ENCODE measurements around the gene MAP3K13. TPM values are rescaled to one million over a fixed set of nuclear protein-coding genes. Genes with fewer than 3 reads are reported as not detected.
"Not testable (repeated sequence)": the region's sequence is repeated elsewhere in the genome, so short reads cannot be mapped to it uniquely, and the experiment has no call there.

MAP3K13 gene
- total and polyA plus RNA-seq, 9 donors = 14.5 to 40.5 (median 28.0) TPM

DNA sequence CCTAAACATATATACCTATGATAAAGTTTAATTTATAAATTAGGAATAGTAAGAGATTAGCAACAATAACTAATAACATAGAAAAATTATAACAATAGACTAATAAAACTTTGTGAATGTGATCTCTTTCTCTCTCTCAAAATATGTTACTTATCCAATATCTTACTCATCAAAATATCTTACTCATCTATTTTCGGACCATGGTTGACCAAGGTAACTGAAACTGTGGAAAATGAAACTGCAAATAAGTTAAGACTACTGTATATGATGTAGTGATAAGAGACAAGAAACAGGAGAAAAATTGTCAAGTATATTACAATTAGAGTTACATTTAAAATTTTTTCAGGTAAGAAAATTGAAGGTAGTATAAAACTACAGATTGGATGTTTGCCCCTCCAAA is 19.2 kb downstream of the MAP3K13 start:
- no peak for TF ChIP-seq EP300 (IDR thresholded peaks at IDR 0.05)
- TF ChIP-seq, protein P1, sequence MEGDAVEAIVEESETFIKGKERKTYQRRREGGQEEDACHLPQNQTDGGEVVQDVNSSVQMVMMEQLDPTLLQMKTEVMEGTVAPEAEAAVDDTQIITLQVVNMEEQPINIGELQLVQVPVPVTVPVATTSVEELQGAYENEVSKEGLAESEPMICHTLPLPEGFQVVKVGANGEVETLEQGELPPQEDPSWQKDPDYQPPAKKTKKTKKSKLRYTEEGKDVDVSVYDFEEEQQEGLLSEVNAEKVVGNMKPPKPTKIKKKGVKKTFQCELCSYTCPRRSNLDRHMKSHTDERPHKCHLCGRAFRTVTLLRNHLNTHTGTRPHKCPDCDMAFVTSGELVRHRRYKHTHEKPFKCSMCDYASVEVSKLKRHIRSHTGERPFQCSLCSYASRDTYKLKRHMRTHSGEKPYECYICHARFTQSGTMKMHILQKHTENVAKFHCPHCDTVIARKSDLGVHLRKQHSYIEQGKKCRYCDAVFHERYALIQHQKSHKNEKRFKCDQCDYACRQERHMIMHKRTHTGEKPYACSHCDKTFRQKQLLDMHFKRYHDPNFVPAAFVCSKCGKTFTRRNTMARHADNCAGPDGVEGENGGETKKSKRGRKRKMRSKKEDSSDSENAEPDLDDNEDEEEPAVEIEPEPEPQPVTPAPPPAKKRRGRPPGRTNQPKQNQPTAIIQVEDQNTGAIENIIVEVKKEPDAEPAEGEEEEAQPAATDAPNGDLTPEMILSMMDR (IDR thresholded peaks at IDR 0.05) = no peak
- TF ChIP-seq POLR2A (IDR thresholded peaks at IDR 0.05) = no peak
- WGBS, 3 donors = 91 to 98% (median 97%) methylated on average over 1 of the region's 1 CpG
- intact Hi-C loops (cut with DNase I) = no loop called here
- Histone ChIP-seq H3K27ac (no peak overlapping the region), H3K36me3 (no peaks in the 10 kb centered on the region), H3K27me3 (no peaks in the 10 kb centered on the region), H3K4me1 (ENCODE audit: insufficient read depth) (no peaks in the 10 kb centered on the region), H3K9me3 (no peaks in the 10 kb centered on the region), H3K4me3 (no peak overlapping the region)
- DNase-seq = no peak

DNA sequence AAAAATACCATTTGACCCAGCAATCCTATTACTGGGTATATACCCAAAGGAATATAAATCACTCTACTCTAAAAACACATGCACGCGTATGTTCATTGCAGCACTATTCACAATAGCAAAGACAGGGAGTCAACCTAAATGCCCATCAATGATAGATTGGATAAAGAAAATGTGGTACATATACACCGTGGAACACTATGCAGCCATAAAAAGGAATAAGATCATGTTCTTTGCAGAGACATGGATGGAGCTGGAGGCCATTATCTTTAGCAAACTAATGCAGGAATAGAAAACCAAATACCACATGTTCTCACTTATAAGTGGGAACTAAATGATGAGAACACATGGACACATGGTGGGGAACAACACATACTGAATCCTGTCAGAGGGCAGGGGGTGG is 23.6 kb downstream of the MAP3K13 start:
- intact Hi-C loops (cut with DNase I); DNase-seq; H3K36me3 ChIP-seq; H3K4me3 ChIP-seq; H3K9me3 ChIP-seq; H3K27ac ChIP-seq; H3K4me1 ChIP-seq (ENCODE audit: insufficient read depth); H3K27me3 ChIP-seq: not testable (repeated sequence)
- 96 to 97% (median 96%) methylated on average over 3 of the region's 3 CpGs for WGBS, 3 donors

DNA sequence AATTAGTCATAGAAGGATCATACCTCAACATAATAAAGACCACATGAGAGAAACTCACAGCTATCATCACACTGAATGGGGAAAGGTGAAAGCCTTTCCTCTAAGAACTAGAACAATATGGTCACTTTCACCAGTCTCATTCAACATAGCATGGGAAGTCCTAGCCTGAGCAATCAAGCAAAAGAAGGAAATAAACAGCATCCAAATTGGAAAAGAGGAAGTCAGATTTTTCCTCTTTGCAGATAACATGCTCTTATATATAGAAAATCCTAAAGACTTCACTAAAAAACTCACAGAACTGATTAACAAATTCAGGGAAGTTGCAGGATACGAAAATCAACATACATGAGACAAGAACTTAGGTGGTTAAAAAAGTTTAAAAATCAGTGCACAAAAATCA is 24.7 kb downstream of the MAP3K13 start:
- no peaks in the 10 kb centered on the region for H3K27me3 ChIP-seq
- 87 to 97% (median 91%) methylated on average over 1 of the region's 1 CpG for WGBS, 3 donors
- intact Hi-C loops (cut with DNase I) = no loop called here

DNA sequence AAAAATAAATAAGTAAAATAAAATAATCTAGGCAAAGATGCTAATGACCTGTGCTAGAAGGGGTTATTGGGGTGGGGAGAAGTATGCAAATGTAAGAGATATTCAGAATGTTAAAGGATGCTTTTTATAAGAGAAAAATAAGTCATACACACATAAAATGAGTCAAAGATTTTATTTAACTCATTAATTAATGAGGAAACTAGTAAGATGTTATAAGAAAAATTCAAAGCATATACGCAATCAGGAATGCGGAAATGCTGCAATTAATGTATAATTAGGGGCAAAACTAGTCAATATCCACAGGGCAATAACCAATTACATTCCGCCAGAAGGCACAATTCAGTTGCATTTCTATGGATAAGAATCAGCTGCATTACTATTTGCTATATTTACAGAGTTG is 30.1 kb downstream of the MAP3K13 start:
- 97 to 98% (median 98%) methylated on average over 3 of the region's 3 CpGs for WGBS, 3 donors
- no peak for DNase-seq
- no peaks in the 10 kb centered on the region for H3K27me3 ChIP-seq
- H3K4me1 ChIP-seq (ENCODE audit: insufficient read depth) = no peaks in the 10 kb centered on the region
- no peaks in the 10 kb centered on the region for H3K9me3 ChIP-seq
- H3K36me3 ChIP-seq = no peaks in the 10 kb centered on the region
- TF ChIP-seq POLR2A (IDR thresholded peaks at IDR 0.05) = no peak
- TF ChIP-seq EP300 (IDR thresholded peaks at IDR 0.05) = no peak
- TF ChIP-seq, protein P1 (IDR thresholded peaks at IDR 0.05) = no peak
- intact Hi-C loops (cut with DNase I) = no loop called here
- no peak overlapping the region for H3K4me3 ChIP-seq
- no peak overlapping the region for H3K27ac ChIP-seq

More for the DNA sequence above, 24.7 kb downstream of the MAP3K13 start:
- Histone ChIP-seq H3K4me3 (no peak overlapping the region), H3K36me3 (no peaks in the 10 kb centered on the region), H3K9me3 (no peaks in the 10 kb centered on the region), H3K4me1 (ENCODE audit: insufficient read depth) (no peaks in the 10 kb centered on the region), H3K27ac (no peak overlapping the region)
- TF ChIP-seq EP300 (IDR thresholded peaks at IDR 0.05) = no peak
- no peak for TF ChIP-seq POLR2A (IDR thresholded peaks at IDR 0.05)
- TF ChIP-seq, protein P1 (IDR thresholded peaks at IDR 0.05) = no peak
- no peak for DNase-seq

DNA sequence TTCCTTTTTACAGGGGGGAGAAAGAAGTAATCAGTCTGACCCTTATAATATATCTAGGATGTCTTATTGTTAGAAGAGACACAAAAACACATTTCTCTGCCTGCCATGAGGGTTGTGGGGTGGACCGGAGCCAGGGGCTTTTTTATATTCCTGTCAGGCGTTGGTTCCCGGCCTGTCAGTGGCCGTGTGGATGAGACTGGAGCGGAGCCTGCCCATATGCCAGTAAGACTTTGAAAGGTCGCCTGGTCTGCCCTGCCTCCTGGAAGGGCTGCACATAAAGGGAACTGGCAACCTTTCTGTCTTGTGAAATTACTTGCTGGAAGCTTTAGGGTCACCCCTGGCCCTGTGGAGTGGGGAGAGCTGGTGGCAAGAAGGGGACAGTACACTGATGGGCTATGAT is 34.7 kb downstream of the MAP3K13 start:
- DNase-seq = no peak
- Histone ChIP-seq H3K27ac (no peak overlapping the region), H3K36me3 (no peaks in the 10 kb centered on the region), H3K27me3 (no peaks in the 10 kb centered on the region), H3K4me3 (no peak overlapping the region), H3K4me1 (ENCODE audit: insufficient read depth) (peaks cover 3% of the 10 kb centered on the region), H3K9me3 (no peaks in the 10 kb centered on the region)
- 83 to 88% (median 83%) methylated on average over 6 of the region's 6 CpGs for WGBS, 3 donors
- TF ChIP-seq POLR2A (IDR thresholded peaks at IDR 0.05) (no peak), EP300 (IDR thresholded peaks at IDR 0.05) (no peak)
- TF ChIP-seq, protein P1 (IDR thresholded peaks at IDR 0.05) = no peak
- intact Hi-C loops (cut with DNase I) = no loop called here

Measured in ovary (tissue), 9 donors.